Measurements from ENCODE around the gene TDRKH.

Gene TDRKH

GRCh38 chr1:151729157-151729965 is 60.9 kb downstream of the TDRKH start:
- TF ChIP-seq POLR2AphosphoS5 (IDR thresholded peaks at IDR 0.05; ENCODE audit: low read depth, low read length): no peak
- TF ChIP-seq FOXP2 (optimal IDR thresholded peaks at IDR 0.05; ENCODE audit: borderline replicate concordance, extremely low read depth, extremely low read length, insufficient read depth): no peak
- no peak for TF ChIP-seq TAF1 (IDR thresholded peaks at IDR 0.05; ENCODE audit: borderline replicate concordance, insufficient read depth, low read length)
- TF ChIP-seq SIN3A (IDR thresholded peaks at IDR 0.05; ENCODE audit: borderline replicate concordance, insufficient read depth, low read length): no peak
- no peak for TF ChIP-seq REST (IDR thresholded peaks at IDR 0.05; ENCODE audit: insufficient read depth in 1 of 2, low read depth in 2 of 2, low read length in 2 of 2)

GRCh38 chr1:151728151-151729054 is 61.9 kb downstream of the TDRKH start:
- no peak for TF ChIP-seq SIN3A (IDR thresholded peaks at IDR 0.05; ENCODE audit: borderline replicate concordance, insufficient read depth, low read length)
- no peak for TF ChIP-seq POLR2AphosphoS5 (IDR thresholded peaks at IDR 0.05; ENCODE audit: low read depth, low read length)
- no peak for TF ChIP-seq TAF1 (IDR thresholded peaks at IDR 0.05; ENCODE audit: borderline replicate concordance, insufficient read depth, low read length)
- no peak for TF ChIP-seq REST (IDR thresholded peaks at IDR 0.05; ENCODE audit: insufficient read depth in 1 of 2, low read depth in 2 of 2, low read length in 2 of 2)
- no peak for TF ChIP-seq FOXP2 (optimal IDR thresholded peaks at IDR 0.05; ENCODE audit: borderline replicate concordance, extremely low read depth, extremely low read length, insufficient read depth)

GRCh38 chr1:151723726-151724370 is 66.5 kb downstream of the TDRKH start:
- no peak for TF ChIP-seq SIN3A (IDR thresholded peaks at IDR 0.05; ENCODE audit: borderline replicate concordance, insufficient read depth, low read length)
- TF ChIP-seq FOXP2 (optimal IDR thresholded peaks at IDR 0.05; ENCODE audit: borderline replicate concordance, extremely low read depth, extremely low read length, insufficient read depth): no peak
- no peak for TF ChIP-seq TAF1 (IDR thresholded peaks at IDR 0.05; ENCODE audit: borderline replicate concordance, insufficient read depth, low read length)
- no peak for TF ChIP-seq POLR2AphosphoS5 (IDR thresholded peaks at IDR 0.05; ENCODE audit: low read depth, low read length)
- TF ChIP-seq REST (IDR thresholded peaks at IDR 0.05; ENCODE audit: insufficient read depth in 1 of 2, low read depth in 2 of 2, low read length in 2 of 2): no peak

Measured in PFSK-1 (cell line).